H1 (cell line): ENCODE results near the gene TIAL1.

Source experiments
- CTCF ChIP-seq, 3 experiments: IDR thresholded peaks; 1 replicate in 2 of 3; 2 replicates in 1 of 3; pipeline versions ENCODE4 v1.5.1 to v1.6.1; 2011; ENCODE audit warnings: low read length in 3 of 3, mild to moderate bottlenecking in 3 of 3, inconsistent platforms in 2 of 3, low read depth in 1 of 3, moderate library complexity in 1 of 3; ENCODE audit not compliant: insufficient read depth in 1 of 3; ENCODE audit errors: control extremely low read depth in 1 of 3
- EZH2 ChIP-seq: fragments of 200-600 bp; sonication (generic); IDR thresholded peaks from 2 replicates; pipeline ENCODE4 v1.7.1; 2012; ENCODE audit warnings: low read depth, mild to moderate bottlenecking, moderate library complexity, low read length, inconsistent platforms; ENCODE audit not compliant: severe bottlenecking
- FOSL1 ChIP-seq: IDR thresholded peaks from 2 replicates; pipeline ENCODE4 v1.6.1; 2011; ENCODE audit warnings: mild to moderate bottlenecking, low read depth, low read length, moderate library complexity; ENCODE audit not compliant: insufficient read depth
- POLR2A ChIP-seq, 2 experiments: IDR thresholded peaks; 1 replicate in 1 of 2; 2 replicates in 1 of 2; pipeline ENCODE4 v1.6.1; 2011; ENCODE audit warnings: low read depth in 2 of 2, low read length in 2 of 2, mild to moderate bottlenecking in 2 of 2; ENCODE audit errors: control extremely low read depth in 1 of 2
- SP1 ChIP-seq: IDR thresholded peaks from 2 replicates; pipeline ENCODE4 v1.6.1; 2011; ENCODE audit warnings: low read depth, low read length

- TF ChIP-seq EZH2, result no peak
- no peak for TF ChIP-seq FOSL1
- no peak for TF ChIP-seq POLR2A (IDR thresholded peaks at IDR 0.05; ENCODE audit: control extremely low read depth in 1 of 2, low read depth in 2 of 2, low read length in 2 of 2)
- peak; percentile 48 to 54 (median 53); a peak in 3 of 4 replicates for TF ChIP-seq CTCF (IDR thresholded peaks at IDR 0.05; ENCODE audit: control extremely low read depth in 1 of 3, insufficient read depth in 1 of 3, low read depth in 1 of 3, low read length in 3 of 3)
- no peak for TF ChIP-seq SP1
Observed at GRCh38 chr10:119616882-119617570, 20.3 kb upstream of the TIAL1 start.
